OCI-LY1 (cell line): Measurements from ENCODE around the gene RPL27.

Experiments used
- CTCF ChIP-seq: fragments of 200-600 bp; sonication (generic), shearing (Covaris generic); IDR thresholded peaks from 2 replicates; pipeline ENCODE4 v1.5.1; 2017; ENCODE audit warnings: mild to moderate bottlenecking, antibody characterized with exemption, low read length, moderate library complexity, mixed read lengths
- EZH2 ChIP-seq: fragments of 200-600 bp; sonication (generic), shearing (Covaris generic); IDR thresholded peaks from 2 replicates; pipeline ENCODE4 v1.8.0; 2017; ENCODE audit warnings: borderline replicate concordance, mixed run types, mild to moderate bottlenecking, antibody characterized with exemption, low read length, moderate library complexity, mixed read lengths

DNA sequence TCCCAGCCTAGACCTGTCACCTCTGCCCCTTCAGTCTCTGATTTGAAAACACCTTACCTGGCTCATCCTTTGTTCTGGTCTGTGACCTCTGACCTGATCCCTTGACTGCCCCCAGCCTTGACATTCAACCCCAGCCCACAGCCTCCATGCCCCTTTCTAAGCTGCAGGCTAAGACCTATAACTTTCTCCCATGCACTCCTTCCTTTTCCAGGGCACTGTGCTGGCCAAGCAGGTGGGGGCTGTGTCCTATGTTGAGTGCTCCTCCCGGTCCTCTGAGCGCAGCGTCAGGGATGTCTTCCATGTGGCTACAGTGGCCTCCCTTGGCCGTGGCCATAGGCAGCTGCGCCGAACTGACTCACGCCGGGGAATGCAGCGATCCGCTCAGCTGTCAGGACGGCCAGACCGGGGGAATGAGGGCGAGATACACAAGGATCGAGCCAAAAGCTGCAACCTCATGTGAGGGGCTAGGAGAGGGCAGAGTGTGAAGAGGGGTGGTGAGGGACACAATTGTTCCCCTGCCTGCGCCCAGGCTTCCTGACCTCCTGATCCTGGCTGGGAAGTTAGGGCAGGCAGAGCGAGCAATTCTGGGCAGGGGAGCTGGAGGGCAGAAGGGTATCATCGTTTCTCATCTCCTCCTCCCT is 30.1 kb downstream of the RPL27 start:
- TF ChIP-seq CTCF (no peak), EZH2 (no peak)
